Naive thymus-derived CD4-positive, alpha-beta T cell (primary cell): ENCODE measurements around the gene TMED10. TPM values are rescaled to one million over a fixed set of nuclear protein-coding genes. Genes with fewer than 3 reads are reported as not detected.
A peak's percentile ranks its signal among the peaks of the same experiment; 100 is the strongest.

Experiments used
- ATAC-seq: fragments of 150-1000 bp; cut with Tn5 transposase; 2 replicates; pipeline ENCODE4 v1.10.0; 2021; ENCODE audit warnings: mild to moderate bottlenecking, moderate library complexity
- CTCF ChIA-PET: fragments of 350-600 bp; sonication (Branson Sonifier 250); formaldehyde crosslinking; loops from one replicate; lab custom pipeline; 2021; ENCODE audit warnings: antibody characterized with exemption; lab: Charles Lee
- POLR2A ChIA-PET: fragments of 350-600 bp; sonication (Branson Sonifier 250); formaldehyde crosslinking; loops from one replicate; lab custom pipeline; 2021; ENCODE audit warnings: antibody characterized with exemption, inconsistent platforms; lab: Charles Lee
- DNase-seq, 9 donors: peaks; one replicate each; pipeline versions ENCODE4 v3.0.0 to v3.0.0-alpha.2; 2020 to 2022; ENCODE audit warnings: mixed read lengths in 1 of 9
- H3K27ac ChIP-seq: one replicate; pipeline ENCODE4 v1.7.0; 2013; ENCODE audit warnings: mild to moderate bottlenecking, low read depth, low read length, moderate library complexity
- H3K27me3 ChIP-seq, 2 donors: one replicate each; pipeline ENCODE4 v1.7.0; 2013; ENCODE audit warnings: low read length in 2 of 2, mild to moderate bottlenecking in 2 of 2, moderate library complexity in 2 of 2; ENCODE audit not compliant: control insufficient read depth in 2 of 2, insufficient read depth in 2 of 2
- H3K36me3 ChIP-seq, 3 experiments: 1 replicate in 2 of 3; 2 replicates in 1 of 3; pipeline ENCODE4 v1.7.0; 2013; ENCODE audit warnings: low read length in 3 of 3, mild to moderate bottlenecking in 3 of 3, moderate library complexity in 1 of 3; ENCODE audit not compliant: insufficient read depth in 3 of 3, control insufficient read depth in 2 of 3
- H3K4me1 ChIP-seq, 2 donors: one replicate each; pipeline ENCODE4 v1.7.0; 2013; ENCODE audit warnings: low read length in 2 of 2, mild to moderate bottlenecking in 2 of 2, moderate library complexity in 1 of 2; ENCODE audit not compliant: control insufficient read depth in 2 of 2, insufficient read depth in 2 of 2
- H3K4me3 ChIP-seq: 2 replicates; pipeline ENCODE4 v1.7.0; 2013; ENCODE audit warnings: mild to moderate bottlenecking, low read length
- H3K9me3 ChIP-seq, 3 experiments: 1 replicate in 2 of 3; 2 replicates in 1 of 3; pipeline ENCODE4 v1.7.0; 2013; ENCODE audit warnings: low read length in 3 of 3; ENCODE audit not compliant: control insufficient read depth in 2 of 3
- H3K27ac Mint-ChIP-seq, 9 donors: one replicate each; pipeline ENCODE4 v1.8.0; 2020 to 2022; ENCODE audit warnings: mixed read lengths in 9 of 9, mild to moderate bottlenecking in 8 of 9, moderate library complexity in 5 of 9, inconsistent platforms in 2 of 9
- H3K27me3 Mint-ChIP-seq, 5 donors: one replicate each; pipeline ENCODE4 v1.8.0; 2021 to 2022; ENCODE audit warnings: mixed read lengths in 5 of 5, mild to moderate bottlenecking in 1 of 5
- H3K36me3 Mint-ChIP-seq, 5 donors: one replicate each; pipeline ENCODE4 v1.8.0; 2020 to 2022; ENCODE audit warnings: mixed read lengths in 5 of 5, mild to moderate bottlenecking in 3 of 5, inconsistent platforms in 1 of 5
- H3K4me1 Mint-ChIP-seq, 7 donors: one replicate each; pipeline ENCODE4 v1.8.0; 2020 to 2022; ENCODE audit warnings: mixed read lengths in 7 of 7, mild to moderate bottlenecking in 3 of 7, inconsistent platforms in 1 of 7
- H3K4me3 Mint-ChIP-seq, 10 donors: one replicate each; pipeline ENCODE4 v1.8.0; 2020 to 2022; ENCODE audit warnings: mild to moderate bottlenecking in 10 of 10, mixed read lengths in 10 of 10, moderate library complexity in 6 of 10, inconsistent platforms in 2 of 10
- H3K9me3 Mint-ChIP-seq, 11 donors: one replicate each; pipeline ENCODE4 v1.8.0; 2020 to 2022; ENCODE audit warnings: mixed read lengths in 11 of 11, mild to moderate bottlenecking in 4 of 11, inconsistent platforms in 1 of 11, moderate library complexity in 1 of 11
- intact Hi-C, 2 donors: fragments of 100-400 bp; cut with micrococcal nuclease; formaldehyde crosslinking; loops; one replicate each; pipeline ENCODE4 v1.15.1; 2023
- polyA plus RNA-seq, 2 donors: library from polyadenylated mRNA; unstranded; fragments of 300-500 nt; fragmentation: Illumina TruSeq; gene quantifications; one replicate each; pipeline ENCODE4 v1.2.3, GENCODE V29; 2021
- total RNA-seq, 6 experiments: library from RNA in 5 of 6; stranded (reverse) in 5 of 6; gene quantifications; 1 replicate in 5 of 6; 2 replicates in 1 of 6; pipeline ENCODE4 v1.2.3 and lab custom pipeline; 2021 to 2026

TMED10 gene
- total and polyA plus RNA-seq, 7 experiments from 2014 or later, result 155 to 245 (median 179) TPM

- Mint-ChIP-seq H3K4me1 (peaks cover 0 to 18% (median 6%) of the 10 kb centered on the region in 7 donors), H3K4me3 (no peak overlapping the region), H3K27me3 (no peaks in the 10 kb centered on the region), H3K27ac (peak overlapping the region in 1 of 9 donors; percentile 9), H3K9me3 (no peaks in the 10 kb centered on the region), H3K36me3 (peaks cover 25 to 62% (median 38%) of the 10 kb centered on the region in 5 donors)
- Histone ChIP-seq H3K27me3 (no peaks in the 10 kb centered on the region), H3K36me3 (peaks cover 16 to 91% (median 21%) of the 10 kb centered on the region in 3 experiments), H3K27ac (no peak overlapping the region), H3K4me3 (no peak overlapping the region), H3K4me1 (no peaks in the 10 kb centered on the region), H3K9me3 (no peaks in the 10 kb centered on the region)
- ATAC-seq, result no peak
- DNase-seq, result no peak
- intact Hi-C loops, result no loop called here
- ChIA-PET CTCF (interaction anchor here (1.1 kb wide), 1 partner anchor 216 kb away, joined by 6 read pairs; no protein-coding TSS in a partner anchor), POLR2A (no interaction called here)
Measured at GRCh38 chr14:75098682-75099081, 77.7 kb downstream of the TMED10 start.

- Histone ChIP-seq H3K27ac (no peak overlapping the region), H3K27me3 (no peaks in the 10 kb centered on the region), H3K4me3 (no peak overlapping the region), H3K36me3 (peaks cover 16 to 88% (median 21%) of the 10 kb centered on the region in 3 experiments), H3K9me3 (no peaks in the 10 kb centered on the region), H3K4me1 (no peaks in the 10 kb centered on the region)
- DNase-seq, result no peak
- ChIA-PET POLR2A (interaction anchor here (0.6 kb wide), 1 partner anchor 28 kb away, joined by 3 read pairs; the partner anchor contains the start of gene NEK9), CTCF (interaction anchor here (1.1 kb wide), 1 partner anchor 215 kb away, joined by 6 read pairs; no protein-coding TSS in a partner anchor)
- H3K27me3 Mint-ChIP-seq, result no peaks in the 10 kb centered on the region
- ATAC-seq, result no peak
- H3K9me3 Mint-ChIP-seq, result no peaks in the 10 kb centered on the region
- H3K4me3 Mint-ChIP-seq, result no peak overlapping the region
- H3K36me3 Mint-ChIP-seq, result peaks cover 21 to 59% (median 35%) of the 10 kb centered on the region in 5 donors
- intact Hi-C loops, result no loop called here
- peak overlapping the region in 2 of 9 donors; percentile 9 to 13 for H3K27ac Mint-ChIP-seq
- peaks cover 0 to 18% (median 6%) of the 10 kb centered on the region in 7 donors for H3K4me1 Mint-ChIP-seq
Measured at GRCh38 chr14:75098212-75098611, 78.2 kb downstream of the TMED10 start.

- ATAC-seq, result no peak
- CTCF ChIA-PET, result interaction anchor here (0.6 kb wide), 1 partner anchor 27 kb away, joined by 4 read pairs; no protein-coding TSS in a partner anchor
Measured at GRCh38 chr14:75096959-75097358, 79.5 kb downstream of the TMED10 start.

GRCh38 chr14:75095690-75096089 lies 80.7 kb downstream of the TMED10 start:
- Histone ChIP-seq H3K4me1 (no peaks in the 10 kb centered on the region), H3K27me3 (no peaks in the 10 kb centered on the region), H3K9me3 (no peaks in the 10 kb centered on the region), H3K27ac (no peak overlapping the region), H3K36me3 (peaks cover 16 to 81% (median 21%) of the 10 kb centered on the region in 3 experiments), H3K4me3 (no peak overlapping the region)
- DNase-seq (no peak), ATAC-seq (no peak)
- Mint-ChIP-seq H3K9me3 (no peaks in the 10 kb centered on the region), H3K27ac (no peak overlapping the region), H3K27me3 (no peaks in the 10 kb centered on the region), H3K36me3 (peaks cover 17 to 55% (median 27%) of the 10 kb centered on the region in 5 donors), H3K4me1 (peaks cover 0 to 18% (median 6%) of the 10 kb centered on the region in 7 donors), H3K4me3 (no peak overlapping the region)
- POLR2A ChIA-PET, result no interaction called here
- CTCF ChIA-PET, result no interaction called here
- intact Hi-C loops, result no loop called here

More at GRCh38 chr14:75096959-75097358, 79.5 kb downstream of the TMED10 start:
- H3K36me3 Mint-ChIP-seq, result peaks cover 21 to 58% (median 31%) of the 10 kb centered on the region in 5 donors
- Histone ChIP-seq H3K36me3 (peaks cover 20 to 80% (median 21%) of the 10 kb centered on the region in 3 experiments), H3K27ac (no peak overlapping the region), H3K4me3 (no peak overlapping the region), H3K4me1 (no peaks in the 10 kb centered on the region), H3K27me3 (no peaks in the 10 kb centered on the region), H3K9me3 (no peaks in the 10 kb centered on the region)
- no peak for DNase-seq
- peaks cover 0 to 18% (median 6%) of the 10 kb centered on the region in 7 donors for H3K4me1 Mint-ChIP-seq
- intact Hi-C loops, result no loop called here
- POLR2A ChIA-PET, result no interaction called here
- H3K9me3 Mint-ChIP-seq, result no peaks in the 10 kb centered on the region
- no peak overlapping the region for H3K27ac Mint-ChIP-seq
- H3K4me3 Mint-ChIP-seq, result no peak overlapping the region
- no peaks in the 10 kb centered on the region for H3K27me3 Mint-ChIP-seq

GRCh38 chr14:75094896-75095295 lies 81.5 kb downstream of the TMED10 start:
- Mint-ChIP-seq H3K4me1 (peaks cover 0 to 18% (median 6%) of the 10 kb centered on the region in 7 donors), H3K27ac (peak overlapping the region in 1 of 9 donors; percentile 40), H3K36me3 (peaks cover 17 to 55% (median 27%) of the 10 kb centered on the region in 5 donors), H3K4me3 (no peak overlapping the region), H3K9me3 (no peaks in the 10 kb centered on the region), H3K27me3 (no peaks in the 10 kb centered on the region)
- H3K27ac ChIP-seq, result no peak overlapping the region
- H3K4me3 ChIP-seq, result no peak overlapping the region
- no peaks in the 10 kb centered on the region for H3K27me3 ChIP-seq
- H3K36me3 ChIP-seq, result peaks cover 16 to 81% (median 21%) of the 10 kb centered on the region in 3 experiments
- ChIA-PET POLR2A (no interaction called here), CTCF (no interaction called here)
- intact Hi-C loops, result no loop called here
- DNase-seq (no peak), ATAC-seq (no peak)
- no peaks in the 10 kb centered on the region for H3K9me3 ChIP-seq
- H3K4me1 ChIP-seq, result no peaks in the 10 kb centered on the region

GRCh38 chr14:75092698-75093097 lies 83.7 kb downstream of the TMED10 start:
- Mint-ChIP-seq H3K27me3 (no peaks in the 10 kb centered on the region), H3K4me3 (no peak overlapping the region), H3K4me1 (peaks cover 0 to 5% (median 0%) of the 10 kb centered on the region in 7 donors), H3K36me3 (peaks cover 10 to 40% (median 17%) of the 10 kb centered on the region in 5 donors), H3K27ac (no peak overlapping the region), H3K9me3 (no peaks in the 10 kb centered on the region)
- POLR2A ChIA-PET, result interaction anchor here (0.7 kb wide), 1 partner anchor 242 kb away, joined by 6 read pairs; no protein-coding TSS in a partner anchor
- peaks cover 16 to 71% (median 17%) of the 10 kb centered on the region in 3 experiments for H3K36me3 ChIP-seq
- no peaks in the 10 kb centered on the region for H3K4me1 ChIP-seq
- CTCF ChIA-PET, result no interaction called here
- intact Hi-C loops, result no loop called here
- DNase-seq (no peak), ATAC-seq (no peak)
- no peaks in the 10 kb centered on the region for H3K9me3 ChIP-seq
- H3K27ac ChIP-seq, result no peak overlapping the region
- no peaks in the 10 kb centered on the region for H3K27me3 ChIP-seq
- H3K4me3 ChIP-seq, result no peak overlapping the region
